ENCODE data around the gene DPP7.
"Not testable (repeated sequence)": the region's sequence is repeated elsewhere in the genome, so short reads cannot be mapped to it uniquely, and the experiment has no call there.

DNA sequence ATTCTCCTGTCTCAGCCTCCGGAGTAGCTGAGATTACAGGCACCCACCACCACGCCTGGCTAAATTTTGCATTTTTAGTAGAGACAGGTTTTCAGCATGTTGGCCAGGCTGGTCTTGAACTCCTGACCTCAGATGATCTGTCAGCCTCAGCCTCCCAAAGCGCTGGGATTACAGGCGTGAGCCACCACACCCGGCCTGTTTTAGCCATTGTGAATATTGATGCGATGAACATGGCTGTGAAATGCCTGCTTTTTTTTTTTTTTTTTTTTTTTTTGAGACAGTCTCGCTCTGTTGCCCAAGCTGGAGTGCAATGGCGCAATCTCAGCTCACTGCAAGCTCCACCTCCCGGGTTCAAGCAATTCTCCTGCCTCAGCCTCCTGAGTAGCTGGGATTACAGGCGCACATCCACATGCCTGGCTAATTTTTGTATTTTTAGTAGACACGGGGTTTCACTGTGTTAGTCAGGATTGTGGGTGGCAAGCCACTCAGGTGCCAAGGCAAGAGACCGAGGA, 3.6 kb upstream of the DPP7 start:
- TF ChIP-seq POLR2A, CTCF (IDR thresholded peaks at IDR 0.05): not testable (repeated sequence)
